Stomach smooth muscle (tissue), 2 donors: ENCODE results near the gene GFRA4.

Experiments used
- H3K27ac ChIP-seq: one replicate; pipeline ENCODE4 v1.7.0; 2013; ENCODE audit warnings: mild to moderate bottlenecking, low read length, inconsistent platforms
- H3K27me3 ChIP-seq, 2 donors: one replicate each; pipeline ENCODE4 v1.7.0; 2013; ENCODE audit warnings: low read length in 2 of 2; ENCODE audit not compliant: insufficient read depth in 2 of 2, control insufficient read depth in 1 of 2
- H3K36me3 ChIP-seq, 2 donors: one replicate each; pipeline ENCODE4 v1.7.0; 2013; ENCODE audit warnings: low read length in 2 of 2; ENCODE audit not compliant: control insufficient read depth in 2 of 2, insufficient read depth in 2 of 2
- H3K4me1 ChIP-seq: one replicate; pipeline ENCODE4 v1.7.0; 2013; ENCODE audit warnings: low read length; ENCODE audit not compliant: control insufficient read depth, insufficient read depth
- H3K4me3 ChIP-seq, 2 donors: one replicate each; pipeline ENCODE4 v1.7.0; 2013; ENCODE audit warnings: low read length in 2 of 2
- H3K9ac ChIP-seq, 2 donors: one replicate each; pipeline ENCODE4 v1.7.0; 2013; ENCODE audit warnings: low read length in 2 of 2, mild to moderate bottlenecking in 1 of 2
- H3K9me3 ChIP-seq, 2 donors: one replicate each; pipeline ENCODE4 v1.7.0; 2013; ENCODE audit warnings: low read length in 2 of 2; ENCODE audit not compliant: control insufficient read depth in 2 of 2
- donor health status: healthy.
- donor health status: Pancreatic carcinoma.

Gene GFRA4

GRCh38 chr20:3702611-3703391, 39.6 kb upstream of the GFRA4 start:
- Histone ChIP-seq H3K36me3 (no peaks in the 10 kb centered on the region), H3K4me1 (peaks cover 2% of the 10 kb centered on the region), H3K27ac (no peak overlapping the region), H3K9me3 (no peaks in the 10 kb centered on the region), H3K4me3 (no peak overlapping the region), H3K9ac (no peak overlapping the region), H3K27me3 (no peaks in the 10 kb centered on the region)

- Histone ChIP-seq H3K9ac (no peak overlapping the region), H3K4me3 (no peak overlapping the region), H3K27me3 (no peaks in the 10 kb centered on the region), H3K36me3 (no peaks in the 10 kb centered on the region), H3K9me3 (peaks cover under 1 to 3% of the 10 kb centered on the region in 2 donors), H3K4me1 (peaks cover 2% of the 10 kb centered on the region), H3K27ac (no peak overlapping the region)
These were observed 38.1 kb upstream of the GFRA4 start for GRCh38 chr20:3701061-3701998.

- peaks cover 3 to 5% of the 10 kb centered on the region in 2 donors for H3K9me3 ChIP-seq
- H3K4me1 ChIP-seq: peaks cover 2% of the 10 kb centered on the region
- no peaks in the 10 kb centered on the region for H3K36me3 ChIP-seq
- no peak overlapping the region for H3K9ac ChIP-seq
- H3K27ac ChIP-seq: no peak overlapping the region
- no peak overlapping the region for H3K4me3 ChIP-seq
- no peaks in the 10 kb centered on the region for H3K27me3 ChIP-seq
These were observed 35.8 kb upstream of the GFRA4 start for GRCh38 chr20:3699037-3699436.

GRCh38 chr20:3698591-3699001, 35.4 kb upstream of the GFRA4 start:
- peaks cover 3 to 5% of the 10 kb centered on the region in 2 donors for H3K9me3 ChIP-seq
- no peaks in the 10 kb centered on the region for H3K36me3 ChIP-seq
- H3K4me1 ChIP-seq: peaks cover 2% of the 10 kb centered on the region
- no peak overlapping the region for H3K27ac ChIP-seq
- no peak overlapping the region for H3K4me3 ChIP-seq
- H3K9ac ChIP-seq: no peak overlapping the region
- H3K27me3 ChIP-seq: no peaks in the 10 kb centered on the region

GRCh38 chr20:3697588-3698305, 34.5 kb upstream of the GFRA4 start:
- peaks cover 3 to 5% of the 10 kb centered on the region in 2 donors for H3K9me3 ChIP-seq
- H3K27ac ChIP-seq: no peak overlapping the region
- H3K27me3 ChIP-seq: no peaks in the 10 kb centered on the region
- H3K36me3 ChIP-seq: no peaks in the 10 kb centered on the region
- H3K4me3 ChIP-seq: no peak overlapping the region
- H3K9ac ChIP-seq: no peak overlapping the region
- H3K4me1 ChIP-seq: peaks cover 2% of the 10 kb centered on the region

GRCh38 chr20:3696745-3697587, 33.8 kb upstream of the GFRA4 start:
- H3K4me3 ChIP-seq: no peak overlapping the region
- no peak overlapping the region for H3K27ac ChIP-seq
- no peaks in the 10 kb centered on the region for H3K27me3 ChIP-seq
- no peak overlapping the region for H3K9ac ChIP-seq
- no peaks in the 10 kb centered on the region for H3K36me3 ChIP-seq
- peaks cover 3 to 5% of the 10 kb centered on the region in 2 donors for H3K9me3 ChIP-seq
- H3K4me1 ChIP-seq: peaks cover 2% of the 10 kb centered on the region

- H3K36me3 ChIP-seq: no peaks in the 10 kb centered on the region
These were observed 33.0 kb upstream of the GFRA4 start for GRCh38 chr20:3696200-3696599.

GRCh38 chr20:3694864-3695263, 31.7 kb upstream of the GFRA4 start:
- Histone ChIP-seq H3K27me3 (no peaks in the 10 kb centered on the region), H3K36me3 (no peaks in the 10 kb centered on the region), H3K4me3 (no peak overlapping the region), H3K27ac (no peak overlapping the region), H3K9ac (no peak overlapping the region), H3K4me1 (peaks cover 2% of the 10 kb centered on the region), H3K9me3 (peaks cover 3 to 5% of the 10 kb centered on the region in 2 donors)

More at GRCh38 chr20:3696200-3696599, 33.0 kb upstream of the GFRA4 start:
- no peak overlapping the region for H3K27ac ChIP-seq
- H3K27me3 ChIP-seq: no peaks in the 10 kb centered on the region
- no peak overlapping the region for H3K9ac ChIP-seq
- peaks cover 2% of the 10 kb centered on the region for H3K4me1 ChIP-seq
- H3K9me3 ChIP-seq: peaks cover 3 to 5% of the 10 kb centered on the region in 2 donors
- H3K4me3 ChIP-seq: no peak overlapping the region

- Histone ChIP-seq H3K27ac (no peak overlapping the region), H3K27me3 (no peaks in the 10 kb centered on the region), H3K9ac (no peak overlapping the region), H3K9me3 (peaks cover 3 to 5% of the 10 kb centered on the region in 2 donors), H3K36me3 (no peaks in the 10 kb centered on the region), H3K4me1 (no peaks in the 10 kb centered on the region), H3K4me3 (no peak overlapping the region)
These were observed 30.2 kb upstream of the GFRA4 start for GRCh38 chr20:3693376-3693775.
